Measurements from ENCODE around the gene KRI1. TPM values are rescaled to one million over a fixed set of nuclear protein-coding genes. Genes with fewer than 3 reads are reported as not detected.

Gene KRI1
- total RNA-seq, 1 experiment from 2014 or later: 7.9 TPM

GRCh38 chr19:10513223-10513622 is 52.6 kb downstream of the KRI1 start:
- in situ Hi-C loops (cut with HindIII; ENCODE audit: low pct_unique_long_range_greater_than_20kb, low sequenced_read_pairs): no loop called here
- DNase-seq (ENCODE audit: low read depth, low spot score): no peak

- in situ Hi-C loops (cut with HindIII; ENCODE audit: low pct_unique_long_range_greater_than_20kb, low sequenced_read_pairs): no loop called here
- peak; percentile 19 for DNase-seq (ENCODE audit: low read depth, low spot score)
Measured at GRCh38 chr19:10510301-10510802, 55.5 kb downstream of the KRI1 start.

- no peak for DNase-seq (ENCODE audit: low read depth, low spot score)
- in situ Hi-C loops (cut with HindIII; ENCODE audit: low pct_unique_long_range_greater_than_20kb, low sequenced_read_pairs): no loop called here
Measured at GRCh38 chr19:10508707-10509106, 57.1 kb downstream of the KRI1 start.

- no peak for DNase-seq (ENCODE audit: low read depth, low spot score)
- in situ Hi-C loops (cut with HindIII; ENCODE audit: low pct_unique_long_range_greater_than_20kb, low sequenced_read_pairs): no loop called here
Measured at GRCh38 chr19:10508036-10508435, 57.8 kb downstream of the KRI1 start.

- in situ Hi-C loops (cut with HindIII; ENCODE audit: low pct_unique_long_range_greater_than_20kb, low sequenced_read_pairs): no loop called here
- peak; percentile 77 for DNase-seq (ENCODE audit: low read depth, low spot score)
Measured at GRCh38 chr19:10505583-10506229, 60.1 kb downstream of the KRI1 start.

Small RNAs within 50 kb of the gene (small RNA-seq; reads per million reads assigned to genes)
- gene MIR1238 (0 reads per million in 2 experiments), gene RNU7-140P (0 to 0.05 reads per million in 2 experiments)

Other genes starting within 250 kb of the KRI1 start
- 19.5 and 23.1 TPM in 2 replicates for gene FDX2, start 250.0 kb downstream of the KRI1 start, total RNA-seq (2014; rRNA removed; shearing (Covaris generic))
- gene RAVER1, start 232.5 kb downstream of the KRI1 start, total RNA-seq (2014; rRNA removed; shearing (Covaris generic)): 7.3 and 8.1 TPM in 2 replicates
- gene ICAM3, start 226.4 kb downstream of the KRI1 start, total RNA-seq (2014; rRNA removed; shearing (Covaris generic)): 6.1 and 7.6 TPM in 2 replicates
- gene TYK2, start 185.4 kb downstream of the KRI1 start, total RNA-seq (2014; rRNA removed; shearing (Covaris generic)): 26.5 and 31.6 TPM in 2 replicates
- gene CDC37, start 162.5 kb downstream of the KRI1 start, total RNA-seq (2014; rRNA removed; shearing (Covaris generic)): 225 and 232 TPM in 2 replicates
- 1.5 and 2.5 TPM in 2 replicates for gene PDE4A, start 145.5 kb downstream of the KRI1 start, total RNA-seq (2014; rRNA removed; shearing (Covaris generic))
- gene KEAP1, start 62.7 kb downstream of the KRI1 start, total RNA-seq (2014; rRNA removed; shearing (Covaris generic)): 21.8 and 23.4 TPM in 2 replicates
- 2.6 and 3.2 TPM in 2 replicates for gene S1PR5, start 48.6 kb downstream of the KRI1 start, total RNA-seq (2014; rRNA removed; shearing (Covaris generic))
- gene ATG4D, start 22.1 kb downstream of the KRI1 start, total RNA-seq (2014; rRNA removed; shearing (Covaris generic)): 35.2 and 37.1 TPM in 2 replicates
- gene CDKN2D, start 3.0 kb upstream of the KRI1 start, total RNA-seq (2014; rRNA removed; shearing (Covaris generic)): 2.3 and 2.9 TPM in 2 replicates
- not detected in 2 replicates for gene AP1M2, start 21.3 kb upstream of the KRI1 start, total RNA-seq (2014; rRNA removed; shearing (Covaris generic))
- 3.1 and 3.2 TPM in 2 replicates for gene SLC44A2, start 59.5 kb upstream of the KRI1 start, total RNA-seq (2014; rRNA removed; shearing (Covaris generic))
- gene ILF3, start 88.3 kb upstream of the KRI1 start, total RNA-seq (2014; rRNA removed; shearing (Covaris generic)): 96.9 and 108 TPM in 2 replicates
- 18.2 and 18.9 TPM in 2 replicates for gene QTRT1, start 135.4 kb upstream of the KRI1 start, total RNA-seq (2014; rRNA removed; shearing (Covaris generic))
- gene DNM2, start 152.1 kb upstream of the KRI1 start, total RNA-seq (2014; rRNA removed; shearing (Covaris generic)): 23.7 and 31.7 TPM in 2 replicates